Measurements from ENCODE around the gene WDSUB1. TPM values are rescaled to one million over a fixed set of nuclear protein-coding genes. Genes with fewer than 3 reads are reported as not detected.

Gene WDSUB1
- total and polyA plus RNA-seq, 9 of the 15 experiments (the other 6 are each of a cell fraction or from before 2014, with no cell fraction given) = 5.2 to 13.7 (median 9.4) TPM

DNA sequence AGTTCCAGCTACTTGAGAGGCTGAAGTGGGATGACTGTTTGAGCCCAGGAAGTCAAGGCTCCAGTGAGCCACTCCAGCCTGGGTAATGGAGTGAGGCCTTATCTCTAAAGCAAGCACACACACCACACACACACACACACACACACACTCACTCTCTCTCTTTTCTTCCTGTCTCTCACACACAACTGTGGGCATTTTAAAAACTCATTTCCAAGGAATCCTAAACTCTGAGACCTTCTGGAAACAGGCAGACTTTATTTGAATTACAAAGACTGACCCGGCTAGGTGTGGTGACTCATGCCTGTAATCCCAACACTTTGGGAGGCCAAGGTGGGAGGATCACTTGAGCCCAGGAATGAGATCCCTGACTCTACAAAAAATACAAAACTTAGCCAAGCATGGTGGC lies 21.3 kb downstream of the WDSUB1 start (continued):
- TF ChIP-seq, protein P1, sequence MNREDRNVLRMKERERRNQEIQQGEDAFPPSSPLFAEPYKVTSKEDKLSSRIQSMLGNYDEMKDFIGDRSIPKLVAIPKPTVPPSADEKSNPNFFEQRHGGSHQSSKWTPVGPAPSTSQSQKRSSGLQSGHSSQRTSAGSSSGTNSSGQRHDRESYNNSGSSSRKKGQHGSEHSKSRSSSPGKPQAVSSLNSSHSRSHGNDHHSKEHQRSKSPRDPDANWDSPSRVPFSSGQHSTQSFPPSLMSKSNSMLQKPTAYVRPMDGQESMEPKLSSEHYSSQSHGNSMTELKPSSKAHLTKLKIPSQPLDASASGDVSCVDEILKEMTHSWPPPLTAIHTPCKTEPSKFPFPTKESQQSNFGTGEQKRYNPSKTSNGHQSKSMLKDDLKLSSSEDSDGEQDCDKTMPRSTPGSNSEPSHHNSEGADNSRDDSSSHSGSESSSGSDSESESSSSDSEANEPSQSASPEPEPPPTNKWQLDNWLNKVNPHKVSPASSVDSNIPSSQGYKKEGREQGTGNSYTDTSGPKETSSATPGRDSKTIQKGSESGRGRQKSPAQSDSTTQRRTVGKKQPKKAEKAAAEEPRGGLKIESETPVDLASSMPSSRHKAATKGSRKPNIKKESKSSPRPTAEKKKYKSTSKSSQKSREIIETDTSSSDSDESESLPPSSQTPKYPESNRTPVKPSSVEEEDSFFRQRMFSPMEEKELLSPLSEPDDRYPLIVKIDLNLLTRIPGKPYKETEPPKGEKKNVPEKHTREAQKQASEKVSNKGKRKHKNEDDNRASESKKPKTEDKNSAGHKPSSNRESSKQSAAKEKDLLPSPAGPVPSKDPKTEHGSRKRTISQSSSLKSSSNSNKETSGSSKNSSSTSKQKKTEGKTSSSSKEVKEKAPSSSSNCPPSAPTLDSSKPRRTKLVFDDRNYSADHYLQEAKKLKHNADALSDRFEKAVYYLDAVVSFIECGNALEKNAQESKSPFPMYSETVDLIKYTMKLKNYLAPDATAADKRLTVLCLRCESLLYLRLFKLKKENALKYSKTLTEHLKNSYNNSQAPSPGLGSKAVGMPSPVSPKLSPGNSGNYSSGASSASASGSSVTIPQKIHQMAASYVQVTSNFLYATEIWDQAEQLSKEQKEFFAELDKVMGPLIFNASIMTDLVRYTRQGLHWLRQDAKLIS (CRISPR knock-in tag; IDR thresholded peaks at IDR 0.05) = no peak
- TF ChIP-seq RAD21 (CRISPR knock-in tag; conservative IDR thresholded peaks at IDR 0.05 in 1 of 2, IDR thresholded peaks at IDR 0.05 in 1 of 2) (peak in 1 of 2 experiments; percentile 9; a peak in 1 of 4 replicates), CHAMP1 (IDR thresholded peaks at IDR 0.05) (peak; percentile 26; the same call in 1 of the 2 replicates), TEAD4 (IDR thresholded peaks at IDR 0.05; ENCODE audit: low read length) (no peak), TEAD4 (CRISPR knock-in tag; IDR thresholded peaks at IDR 0.05; ENCODE audit: borderline replicate concordance) (no peak), ZSCAN32 (CRISPR knock-in tag; IDR thresholded peaks at IDR 0.05) (no peak), PHF21A (IDR thresholded peaks at IDR 0.05; ENCODE audit: borderline replicate concordance, low read depth) (peak; percentile 8; the same call in 1 of the 2 replicates), PHB2 (IDR thresholded peaks at IDR 0.05; ENCODE audit: low read depth) (no peak), ZBTB12 (CRISPR knock-in tag; IDR thresholded peaks at IDR 0.05) (no peak), TAF1 (IDR thresholded peaks at IDR 0.05; ENCODE audit: control insufficient read depth, extremely low read depth, insufficient read depth, low read length, severe bottlenecking) (no peak), MAFG (tag; conservative IDR thresholded peaks at IDR 0.05) (0 out of 2 replicates have a peak, but pooled peaks have one; percentile 9), MECOM (CRISPR knock-in tag; IDR thresholded peaks at IDR 0.05) (no peak), BCLAF1 (IDR thresholded peaks at IDR 0.05; ENCODE audit: borderline replicate concordance in 1 of 2, control insufficient read depth in 1 of 2, low read depth in 2 of 2, low read length in 1 of 2) (no peak)
- TF ChIP-seq, protein P2, sequence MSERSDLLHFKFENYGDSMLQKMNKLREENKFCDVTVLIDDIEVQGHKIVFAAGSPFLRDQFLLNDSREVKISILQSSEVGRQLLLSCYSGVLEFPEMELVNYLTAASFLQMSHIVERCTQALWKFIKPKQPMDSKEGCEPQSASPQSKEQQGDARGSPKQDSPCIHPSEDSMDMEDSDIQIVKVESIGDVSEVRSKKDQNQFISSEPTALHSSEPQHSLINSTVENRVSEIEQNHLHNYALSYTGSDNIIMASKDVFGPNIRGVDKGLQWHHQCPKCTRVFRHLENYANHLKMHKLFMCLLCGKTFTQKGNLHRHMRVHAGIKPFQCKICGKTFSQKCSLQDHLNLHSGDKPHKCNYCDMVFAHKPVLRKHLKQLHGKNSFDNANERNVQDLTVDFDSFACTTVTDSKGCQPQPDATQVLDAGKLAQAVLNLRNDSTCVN (CRISPR knock-in tag; IDR thresholded peaks at IDR 0.05) = peak; percentile 67; the same call in 1 of the 2 replicates

All from K562 (cell line).